Medulla oblongata (tissue), 1 donor: Measurements from ENCODE around the gene TOB2.

Experiments used
- DNase-seq: peaks from one replicate; pipeline ENCODE4 v3.0.0-alpha.2; 2015; ENCODE audit errors: extremely low spot score

Gene TOB2

GRCh38 chr22:41446639-41447434 is at the start of gene TOB2:
TSS of gene TOB2 (minus strand) at chr22:41446801. CDS start at chr22:41437345, 9,456 bp downstream.
- peak; percentile 98 for DNase-seq

GRCh38 chr22:41491374-41492100 is 44.9 kb upstream of the TOB2 start:
- DNase-seq = peak; percentile 79

- no peak for DNase-seq
Measured at GRCh38 chr22:41488596-41489385, 42.2 kb upstream of the TOB2 start.

GRCh38 chr22:41488076-41488475 is 41.5 kb upstream of the TOB2 start:
- no peak for DNase-seq

GRCh38 chr22:41487037-41487935 is 40.7 kb upstream of the TOB2 start:
- DNase-seq = peak; percentile 34

GRCh38 chr22:41485033-41485432 is 38.4 kb upstream of the TOB2 start:
- no peak for DNase-seq

GRCh38 chr22:41482319-41482935 is 35.8 kb upstream of the TOB2 start:
- DNase-seq = no peak

GRCh38 chr22:41481925-41482318 is 35.3 kb upstream of the TOB2 start:
- no peak for DNase-seq

- DNase-seq = peak; percentile 73
Measured at GRCh38 chr22:41481131-41481830, 34.7 kb upstream of the TOB2 start.

GRCh38 chr22:41480397-41480735 is 33.8 kb upstream of the TOB2 start:
- peak; percentile 18 for DNase-seq

GRCh38 chr22:41479671-41480396 is 33.2 kb upstream of the TOB2 start:
- DNase-seq = peak; percentile 91

- no peak for DNase-seq
Measured at GRCh38 chr22:41478891-41479521, 32.4 kb upstream of the TOB2 start.

- no peak for DNase-seq
Measured at GRCh38 chr22:41478473-41478872, 31.9 kb upstream of the TOB2 start.

- DNase-seq = no peak
Measured at GRCh38 chr22:41474872-41475451, 28.4 kb upstream of the TOB2 start.

- DNase-seq = no peak
Measured at GRCh38 chr22:41471568-41471967, 25.0 kb upstream of the TOB2 start.

- DNase-seq = no peak
Measured at GRCh38 chr22:41470886-41471285, 24.3 kb upstream of the TOB2 start.

- peak; percentile 24 for DNase-seq
Measured at GRCh38 chr22:41469218-41469851, 22.7 kb upstream of the TOB2 start.
